RWPE2 (cell line): Measurements from ENCODE around the gene CACNA1A.
A peak's percentile ranks its signal among the peaks of the same experiment; 100 is the strongest.
"Not testable (repeated sequence)": the region's sequence is repeated elsewhere in the genome, so short reads cannot be mapped to it uniquely, and the experiment has no call there.

Experiments
- ATAC-seq: fragments of 200-7000 bp; cut with Tn5 transposase; 3 replicates; pipeline ENCODE4 v1.9.1; 2021; ENCODE audit warnings: low read depth
- DNase-seq: peaks from one replicate; pipeline ENCODE4 v3.0.0-alpha.2; 2020; ENCODE audit warnings: low spot score
- H3K27ac ChIP-seq: fragments of 450-650 bp; 2 replicates; pipeline ENCODE4 v1.5.1; 2017; ENCODE audit warnings: mild to moderate bottlenecking; ENCODE audit not compliant: poor library complexity, severe bottlenecking
- H3K27me3 ChIP-seq: fragments of 250-450 bp; sonication (Bioruptor Pico); 2 replicates; pipeline ENCODE4 v1.5.1; 2021; ENCODE audit warnings: mild to moderate bottlenecking, moderate library complexity; ENCODE audit not compliant: insufficient read depth, poor library complexity, severe bottlenecking
- H3K36me3 ChIP-seq: fragments of 250-450 bp; sonication (Bioruptor Pico); 2 replicates; pipeline ENCODE4 v1.5.1; 2020; ENCODE audit warnings: low read depth, mild to moderate bottlenecking, moderate library complexity
- H3K4me1 ChIP-seq: fragments of 250-450 bp; sonication (Bioruptor Pico); 2 replicates; pipeline ENCODE4 v1.5.1; 2021; ENCODE audit warnings: mild to moderate bottlenecking, moderate library complexity; ENCODE audit not compliant: insufficient read depth, poor library complexity, severe bottlenecking
- H3K4me3 ChIP-seq: fragments of 250-450 bp; sonication (Bioruptor Pico); 2 replicates; pipeline ENCODE4 v1.5.1; 2021; ENCODE audit warnings: mild to moderate bottlenecking, moderate library complexity; ENCODE audit not compliant: severe bottlenecking
- H3K9me3 ChIP-seq: fragments of 250-450 bp; sonication (Bioruptor Pico); 2 replicates; pipeline ENCODE4 v1.5.1; 2021; ENCODE audit warnings: mild to moderate bottlenecking, moderate library complexity; ENCODE audit not compliant: severe bottlenecking
- TF ChIP-seq, protein P1 (sequence below): fragments of 450-650 bp; IDR thresholded peaks from one replicate; pipeline ENCODE4 v1.5.1; 2017; ENCODE audit warnings: mild to moderate bottlenecking, moderate library complexity; ENCODE audit not compliant: poor library complexity, severe bottlenecking

CACNA1A gene

DNA sequence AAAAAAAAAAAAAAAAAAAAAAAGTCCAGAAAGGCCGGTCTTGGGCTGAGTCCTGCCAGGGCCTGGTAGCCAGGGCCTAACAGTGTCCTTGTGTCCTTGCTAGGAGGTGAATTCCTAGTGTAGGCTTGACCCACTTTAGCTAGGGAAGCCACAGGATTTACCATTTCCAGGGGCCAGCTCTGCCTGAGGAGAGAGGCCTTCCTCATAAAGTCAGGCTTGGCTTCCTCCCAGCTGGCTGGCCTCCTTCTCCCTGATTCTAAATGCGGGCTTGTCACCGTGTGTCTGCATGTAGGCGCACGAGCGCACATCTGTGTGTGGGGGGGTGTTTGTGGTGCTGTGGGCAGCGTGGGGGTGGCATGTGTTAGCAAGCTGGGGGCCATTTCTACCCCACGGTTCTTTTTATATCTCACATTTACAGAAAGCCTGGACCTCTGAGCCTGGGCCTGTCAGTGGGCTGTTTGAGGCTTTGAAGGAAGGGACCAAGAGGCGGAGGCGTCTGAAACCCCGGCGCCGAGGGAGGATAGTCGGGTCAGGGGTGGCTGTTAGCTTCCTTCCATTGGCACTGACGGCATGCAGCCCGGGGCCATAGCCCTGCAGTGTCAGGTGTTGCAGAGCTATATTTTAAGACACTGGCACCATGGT is 324.4 kb downstream of the CACNA1A start:
- TF ChIP-seq, protein P1, sequence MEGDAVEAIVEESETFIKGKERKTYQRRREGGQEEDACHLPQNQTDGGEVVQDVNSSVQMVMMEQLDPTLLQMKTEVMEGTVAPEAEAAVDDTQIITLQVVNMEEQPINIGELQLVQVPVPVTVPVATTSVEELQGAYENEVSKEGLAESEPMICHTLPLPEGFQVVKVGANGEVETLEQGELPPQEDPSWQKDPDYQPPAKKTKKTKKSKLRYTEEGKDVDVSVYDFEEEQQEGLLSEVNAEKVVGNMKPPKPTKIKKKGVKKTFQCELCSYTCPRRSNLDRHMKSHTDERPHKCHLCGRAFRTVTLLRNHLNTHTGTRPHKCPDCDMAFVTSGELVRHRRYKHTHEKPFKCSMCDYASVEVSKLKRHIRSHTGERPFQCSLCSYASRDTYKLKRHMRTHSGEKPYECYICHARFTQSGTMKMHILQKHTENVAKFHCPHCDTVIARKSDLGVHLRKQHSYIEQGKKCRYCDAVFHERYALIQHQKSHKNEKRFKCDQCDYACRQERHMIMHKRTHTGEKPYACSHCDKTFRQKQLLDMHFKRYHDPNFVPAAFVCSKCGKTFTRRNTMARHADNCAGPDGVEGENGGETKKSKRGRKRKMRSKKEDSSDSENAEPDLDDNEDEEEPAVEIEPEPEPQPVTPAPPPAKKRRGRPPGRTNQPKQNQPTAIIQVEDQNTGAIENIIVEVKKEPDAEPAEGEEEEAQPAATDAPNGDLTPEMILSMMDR: no peak
- Histone ChIP-seq H3K36me3 (no peaks in the 10 kb centered on the region), H3K9me3 (no peaks in the 10 kb centered on the region), H3K27me3 (no peaks in the 10 kb centered on the region), H3K4me1 (no peaks in the 10 kb centered on the region), H3K4me3 (no peak overlapping the region), H3K27ac (no peak overlapping the region)
- peak; percentile 23; the same call in 2 of the 3 replicates for ATAC-seq
- DNase-seq: no peak

DNA sequence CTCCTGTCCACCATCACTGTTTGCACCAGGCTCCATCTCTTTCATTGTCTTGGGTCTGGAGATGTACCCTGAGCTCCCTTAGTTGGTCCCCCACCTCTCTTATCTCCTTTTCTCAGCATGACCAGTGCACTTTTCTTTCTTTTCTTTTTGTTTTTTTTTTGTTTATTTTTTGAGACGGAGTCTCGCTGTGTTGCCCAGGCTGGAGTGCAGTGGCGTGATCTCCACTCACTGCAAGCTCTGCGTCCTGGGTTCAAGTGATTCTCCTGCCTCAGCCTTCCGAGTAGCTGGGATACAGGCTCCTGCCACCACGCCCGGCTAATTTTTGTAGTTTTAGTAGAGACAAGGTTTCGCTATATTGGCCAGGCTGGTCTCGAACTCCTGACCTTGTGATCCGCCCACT is 328.0 kb downstream of the CACNA1A start:
- not testable (repeated sequence) for H3K36me3 ChIP-seq, ATAC-seq, H3K4me1 ChIP-seq, H3K4me3 ChIP-seq, H3K27me3 ChIP-seq, H3K9me3 ChIP-seq, DNase-seq, H3K27ac ChIP-seq

DNA sequence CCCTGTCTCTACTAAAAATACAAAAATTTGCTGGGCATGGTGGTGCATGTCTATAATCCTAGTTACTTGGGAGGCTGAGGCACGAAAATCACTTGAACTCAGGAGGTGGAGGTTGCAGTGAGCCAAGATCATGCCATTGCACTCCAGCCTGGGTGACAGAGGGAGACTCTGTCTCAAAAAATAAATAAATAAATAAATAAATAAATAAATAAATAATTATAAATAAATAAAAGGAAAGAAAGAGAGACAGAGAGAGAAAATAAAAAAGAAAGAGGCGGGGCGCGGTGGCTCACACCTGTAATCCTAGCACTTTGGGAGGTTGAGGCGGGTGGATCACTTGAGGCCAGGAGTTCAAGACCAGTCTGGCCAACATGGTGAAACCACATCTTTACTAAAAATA is 328.7 kb downstream of the CACNA1A start:
- not testable (repeated sequence) for H3K4me3 ChIP-seq, ATAC-seq, H3K36me3 ChIP-seq, DNase-seq, H3K27me3 ChIP-seq, H3K9me3 ChIP-seq, H3K4me1 ChIP-seq, H3K27ac ChIP-seq

DNA sequence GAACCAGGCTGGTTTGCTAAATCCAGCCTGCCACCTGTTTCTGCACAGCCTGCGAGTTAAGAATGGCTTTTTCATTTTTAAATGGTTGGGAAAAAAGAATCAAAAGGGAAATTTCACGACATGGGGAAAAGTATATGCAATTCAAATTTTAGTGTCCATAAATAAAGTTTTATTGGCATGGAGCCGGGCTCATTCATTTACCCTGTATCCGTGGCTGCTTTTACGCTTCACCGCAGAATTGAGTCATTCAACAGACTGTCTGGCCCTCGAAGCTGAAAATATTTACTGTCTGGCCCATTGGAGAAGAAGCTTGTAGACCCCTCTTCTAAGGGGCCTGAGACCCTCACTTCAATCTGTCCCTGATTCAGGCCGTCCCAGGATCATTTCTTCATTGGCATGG is 329.9 kb downstream of the CACNA1A start:
- no peak for DNase-seq
- ATAC-seq: no peak
- Histone ChIP-seq H3K4me1 (peaks cover 14% of the 10 kb centered on the region), H3K4me3 (no peak overlapping the region), H3K36me3 (no peaks in the 10 kb centered on the region), H3K27ac (no peak overlapping the region), H3K27me3 (no peaks in the 10 kb centered on the region), H3K9me3 (no peaks in the 10 kb centered on the region)
- TF ChIP-seq, protein P1: no peak

DNA sequence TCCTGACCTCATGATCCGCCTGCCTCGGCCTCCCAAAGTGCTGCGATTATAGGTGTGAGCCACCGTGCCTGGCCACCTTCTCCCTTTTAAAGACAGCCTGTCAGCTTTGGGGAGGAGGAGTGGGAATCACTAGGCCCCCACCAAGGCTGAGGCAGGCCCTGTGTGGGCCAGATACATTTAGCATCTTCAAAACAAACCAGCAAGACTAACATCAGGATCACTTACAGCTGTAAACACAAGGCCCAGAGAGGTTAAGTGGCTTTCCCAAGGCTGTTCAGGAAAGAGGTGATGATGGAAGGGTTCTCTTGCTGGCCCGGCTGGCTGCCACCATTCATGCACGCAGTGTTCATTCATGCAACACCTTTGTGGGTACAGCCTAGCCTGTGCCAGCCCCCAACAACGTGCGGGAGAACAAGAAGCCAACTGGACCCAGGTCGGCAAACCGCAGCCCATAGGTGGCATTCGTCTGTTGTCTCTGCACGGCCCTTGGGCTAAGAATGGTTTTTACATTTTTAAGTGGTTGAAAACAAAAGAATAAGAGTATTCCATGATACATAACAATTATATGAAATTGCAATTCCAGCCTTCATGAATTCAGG is 333.0 kb downstream of the CACNA1A start:
- Histone ChIP-seq H3K9me3 (no peaks in the 10 kb centered on the region), H3K36me3 (no peaks in the 10 kb centered on the region), H3K27me3 (no peaks in the 10 kb centered on the region), H3K27ac (peak overlapping the region; percentile 99), H3K4me1 (peaks cover 36% of the 10 kb centered on the region), H3K4me3 (no peak overlapping the region)
- ATAC-seq (no peak), DNase-seq (no peak)
- TF ChIP-seq, protein P1: no peak
